Measurements from ENCODE around the gene SNRNP35. TPM values are rescaled to one million over a fixed set of nuclear protein-coding genes. Genes with fewer than 3 reads are reported as not detected.
"Not testable (repeated sequence)": the region's sequence is repeated elsewhere in the genome, so short reads cannot be mapped to it uniquely, and the experiment has no call there.

The SNRNP35 gene, protein sequence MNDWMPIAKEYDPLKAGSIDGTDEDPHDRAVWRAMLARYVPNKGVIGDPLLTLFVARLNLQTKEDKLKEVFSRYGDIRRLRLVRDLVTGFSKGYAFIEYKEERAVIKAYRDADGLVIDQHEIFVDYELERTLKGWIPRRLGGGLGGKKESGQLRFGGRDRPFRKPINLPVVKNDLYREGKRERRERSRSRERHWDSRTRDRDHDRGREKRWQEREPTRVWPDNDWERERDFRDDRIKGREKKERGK
- 10.3 and 14.5 TPM in 2 replicates for total RNA-seq

DNA sequence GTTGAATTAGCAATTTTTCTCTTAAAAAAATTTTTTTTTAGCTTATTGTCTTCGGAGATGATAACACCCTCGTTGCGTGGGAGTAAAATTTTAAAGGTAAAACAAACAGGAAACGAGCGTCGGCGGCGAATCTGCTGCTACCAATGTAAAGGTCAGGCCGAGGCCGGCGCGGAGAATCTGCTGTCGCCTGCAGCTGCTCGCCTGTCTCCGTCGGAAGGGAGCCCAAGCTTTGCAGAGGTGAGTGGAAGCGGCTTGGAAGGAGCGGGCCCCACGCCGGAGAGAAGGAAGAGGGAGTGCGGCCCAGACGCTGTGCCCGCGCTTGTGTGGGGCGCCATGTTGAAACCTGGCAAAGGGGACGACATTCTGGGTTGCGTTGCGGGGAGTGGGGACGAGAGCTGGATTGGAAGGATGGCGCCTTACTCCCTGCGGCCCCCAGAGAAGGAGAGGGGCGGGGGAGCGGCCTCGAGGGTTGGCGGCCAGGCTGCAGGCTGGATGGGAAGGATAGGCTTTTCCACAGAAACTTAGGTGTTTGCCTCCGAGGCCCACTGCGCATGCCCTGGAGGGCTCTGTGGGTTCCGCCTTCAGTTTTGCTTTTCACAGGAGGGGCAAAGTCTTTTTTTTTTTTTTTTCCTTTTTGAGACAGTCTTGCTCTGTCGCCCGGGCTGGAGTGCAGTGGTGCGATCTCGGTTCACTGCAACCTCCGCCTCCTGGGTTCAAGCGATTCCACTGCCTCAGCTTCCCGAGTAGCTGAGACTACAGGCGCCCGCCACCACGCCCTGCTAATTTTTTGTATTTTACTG, at the start of gene SNRNP35:
Gene SNRNP35, plus strand, starts transcription at position 160 of the 800 bp plus-strand sequence. CDS start 7,402 bp downstream, outside the sequence.
- no peak for FAIRE-seq
- peak; percentile 61 for DNase-seq (ENCODE audit: low read depth)
- TF ChIP-seq, protein P1, sequence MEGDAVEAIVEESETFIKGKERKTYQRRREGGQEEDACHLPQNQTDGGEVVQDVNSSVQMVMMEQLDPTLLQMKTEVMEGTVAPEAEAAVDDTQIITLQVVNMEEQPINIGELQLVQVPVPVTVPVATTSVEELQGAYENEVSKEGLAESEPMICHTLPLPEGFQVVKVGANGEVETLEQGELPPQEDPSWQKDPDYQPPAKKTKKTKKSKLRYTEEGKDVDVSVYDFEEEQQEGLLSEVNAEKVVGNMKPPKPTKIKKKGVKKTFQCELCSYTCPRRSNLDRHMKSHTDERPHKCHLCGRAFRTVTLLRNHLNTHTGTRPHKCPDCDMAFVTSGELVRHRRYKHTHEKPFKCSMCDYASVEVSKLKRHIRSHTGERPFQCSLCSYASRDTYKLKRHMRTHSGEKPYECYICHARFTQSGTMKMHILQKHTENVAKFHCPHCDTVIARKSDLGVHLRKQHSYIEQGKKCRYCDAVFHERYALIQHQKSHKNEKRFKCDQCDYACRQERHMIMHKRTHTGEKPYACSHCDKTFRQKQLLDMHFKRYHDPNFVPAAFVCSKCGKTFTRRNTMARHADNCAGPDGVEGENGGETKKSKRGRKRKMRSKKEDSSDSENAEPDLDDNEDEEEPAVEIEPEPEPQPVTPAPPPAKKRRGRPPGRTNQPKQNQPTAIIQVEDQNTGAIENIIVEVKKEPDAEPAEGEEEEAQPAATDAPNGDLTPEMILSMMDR (IDR thresholded peaks at IDR 0.05; ENCODE audit: insufficient read depth, low read length, severe bottlenecking) = no peak
- Histone ChIP-seq H3K4me3 (ENCODE audit: low read depth, low read length) (peak within 1 kb of the TSS; percentile 95), H3K36me3 (ENCODE audit: control insufficient read depth, insufficient read depth, low read length) (no peaks in the 10 kb centered on the region), H3K27me3 (ENCODE audit: control insufficient read depth, insufficient read depth, low read length) (no peaks in the 10 kb centered on the region)

DNA sequence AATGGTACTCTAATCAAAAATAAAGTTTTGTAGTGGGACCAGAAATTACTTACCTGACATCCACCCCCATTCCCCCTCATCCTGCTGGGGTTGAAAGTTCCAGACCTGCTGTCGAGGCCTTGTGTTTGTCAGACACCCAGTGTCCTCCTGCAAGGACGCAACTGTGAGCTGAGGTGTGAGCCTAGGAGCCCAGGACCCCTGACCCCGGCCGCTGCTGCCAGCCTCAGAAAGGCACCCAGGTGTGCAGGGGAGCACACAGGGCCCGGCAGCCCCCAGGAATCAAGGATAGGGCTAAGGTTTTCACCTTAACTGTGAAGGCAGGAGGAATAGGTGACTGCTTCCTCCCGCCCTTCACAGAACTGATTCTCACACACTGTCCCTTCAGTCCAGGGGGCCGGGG, 49.3 kb upstream of the SNRNP35 start:
- peaks cover 11% of the 10 kb centered on the region for H3K36me3 ChIP-seq (ENCODE audit: control insufficient read depth, insufficient read depth, low read length)
- not testable (repeated sequence) for DNase-seq (ENCODE audit: low read depth); FAIRE-seq; H3K4me3 ChIP-seq (ENCODE audit: low read depth, low read length); H3K27me3 ChIP-seq (ENCODE audit: control insufficient read depth, insufficient read depth, low read length)

DNA sequence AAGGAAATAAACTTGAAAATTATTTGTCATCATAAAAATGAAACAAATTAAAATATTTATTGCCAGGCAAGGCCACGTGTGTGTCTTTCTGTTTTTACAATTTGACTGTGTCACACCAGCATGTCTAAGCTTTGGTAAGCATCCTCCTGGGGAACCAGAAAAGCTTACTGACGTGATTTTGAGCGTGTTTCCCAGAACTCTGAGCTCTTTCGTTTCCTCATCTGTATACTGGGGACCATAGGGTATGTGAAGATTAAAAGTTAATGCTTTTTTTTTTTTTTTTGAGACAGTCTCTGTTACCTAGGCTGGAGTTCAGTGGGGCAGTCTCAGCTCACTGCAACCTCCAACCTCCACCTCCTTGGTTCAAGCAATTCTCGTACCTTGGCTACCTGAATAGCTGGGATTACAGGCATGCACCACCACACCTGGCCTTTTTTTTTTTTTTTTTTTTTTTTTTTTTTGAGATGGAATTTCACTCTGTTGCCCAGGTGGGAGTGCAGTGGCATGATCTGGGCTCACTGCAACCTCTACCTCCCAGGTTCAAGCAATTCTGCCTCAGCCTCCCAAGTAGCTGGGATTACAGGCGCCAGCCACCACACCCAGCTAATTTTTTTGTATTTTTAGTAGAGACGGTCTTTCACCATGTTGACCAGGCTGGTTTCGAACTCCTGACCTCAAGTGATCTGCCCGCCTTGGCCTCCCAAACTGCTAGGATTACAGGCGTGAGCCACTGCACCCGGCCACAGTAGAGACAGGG, 48.5 kb upstream of the SNRNP35 start:
- not testable (repeated sequence) for FAIRE-seq; H3K27me3 ChIP-seq (ENCODE audit: control insufficient read depth, insufficient read depth, low read length); DNase-seq (ENCODE audit: low read depth); H3K36me3 ChIP-seq (ENCODE audit: control insufficient read depth, insufficient read depth, low read length); H3K4me3 ChIP-seq (ENCODE audit: low read depth, low read length)

DNA sequence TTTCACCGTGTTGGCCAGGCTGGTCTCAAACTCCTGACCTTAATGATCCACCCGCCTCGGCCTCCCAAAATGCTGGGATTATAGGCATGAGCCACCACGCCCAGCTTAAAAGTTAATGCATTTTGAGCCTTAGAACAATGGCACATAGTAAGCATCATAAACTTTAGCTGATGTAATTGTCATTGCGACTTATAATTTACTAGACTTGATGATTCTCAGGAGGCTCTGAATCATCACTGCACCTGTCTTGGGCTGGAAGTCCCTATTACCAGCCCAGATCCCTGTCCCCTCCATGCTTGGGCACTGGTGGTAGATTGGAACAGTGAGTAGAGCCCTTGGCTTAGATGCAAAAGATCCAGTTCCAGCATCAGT, 47.9 kb upstream of the SNRNP35 start:
- Histone ChIP-seq H3K4me3 (ENCODE audit: low read depth, low read length) (no peak overlapping the region), H3K27me3 (ENCODE audit: control insufficient read depth, insufficient read depth, low read length) (no peaks in the 10 kb centered on the region), H3K36me3 (ENCODE audit: control insufficient read depth, insufficient read depth, low read length) (peaks cover 3% of the 10 kb centered on the region)
- DNase-seq (ENCODE audit: low read depth) (no peak), FAIRE-seq (no peak)
- TF ChIP-seq, protein P1 (IDR thresholded peaks at IDR 0.05; ENCODE audit: insufficient read depth, low read length, severe bottlenecking) = no peak

DNA sequence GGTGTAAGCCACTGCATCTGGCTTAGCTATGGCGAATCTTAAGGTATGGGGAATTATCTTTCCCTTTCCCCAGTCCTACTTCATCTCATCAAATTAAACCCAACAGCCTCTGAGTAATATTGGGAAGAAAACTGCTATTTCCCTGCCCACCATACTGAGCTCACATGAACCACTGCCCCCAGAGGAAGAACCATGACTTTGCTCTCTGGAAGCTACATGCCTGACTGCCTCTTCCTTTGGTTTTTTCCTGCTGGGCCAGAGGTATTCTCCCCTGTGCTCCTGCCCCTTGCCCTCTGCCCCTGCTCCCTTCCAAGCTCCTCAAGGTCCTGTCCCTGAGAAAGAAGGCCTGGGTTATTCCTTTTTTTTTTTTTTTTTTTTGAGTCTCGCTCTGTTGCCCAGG, 36.6 kb upstream of the SNRNP35 start:
- H3K36me3 ChIP-seq (ENCODE audit: control insufficient read depth, insufficient read depth, low read length) = no peaks in the 10 kb centered on the region
- DNase-seq (ENCODE audit: low read depth) (no peak), FAIRE-seq (no peak)
- H3K4me3 ChIP-seq (ENCODE audit: low read depth, low read length) = no peak overlapping the region
- TF ChIP-seq, protein P1 (IDR thresholded peaks at IDR 0.05; ENCODE audit: insufficient read depth, low read length, severe bottlenecking) = no peak
- H3K27me3 ChIP-seq (ENCODE audit: control insufficient read depth, insufficient read depth, low read length) = no peaks in the 10 kb centered on the region

DNA sequence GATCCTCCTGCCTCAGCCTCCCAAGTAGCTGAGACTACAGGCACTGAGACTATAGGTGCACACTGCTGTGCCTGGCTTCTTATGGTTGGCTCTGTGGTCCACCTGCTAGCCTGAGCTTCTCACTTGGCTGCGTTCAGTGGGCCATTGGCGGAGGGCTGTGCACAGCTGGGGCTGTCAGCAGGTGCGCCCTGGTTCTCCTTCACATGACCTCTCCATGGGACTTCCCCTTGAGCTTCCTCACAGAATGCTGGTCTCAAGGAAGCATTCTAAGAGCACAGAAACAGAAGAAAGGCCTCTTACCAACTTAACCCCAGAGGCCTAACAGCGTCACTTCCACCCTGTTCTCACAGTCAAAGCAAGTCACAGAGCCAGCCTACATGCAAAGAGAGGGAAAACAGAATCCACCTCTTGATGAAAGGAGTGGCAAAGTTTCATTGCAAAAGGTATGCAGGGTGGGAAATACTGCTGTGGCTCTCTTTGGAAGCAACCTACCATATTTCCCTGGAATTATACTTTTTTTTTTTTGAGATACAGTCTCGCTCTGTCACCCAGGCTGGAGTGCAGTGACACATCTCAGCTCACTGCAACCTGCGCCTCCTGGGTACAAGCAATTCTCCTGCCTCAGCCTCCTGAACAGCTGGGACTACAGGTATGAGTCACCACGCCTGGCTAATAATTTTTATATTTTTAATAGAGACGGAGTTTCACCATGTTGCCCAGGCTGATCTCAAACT, 30.7 kb upstream of the SNRNP35 start:
- TF ChIP-seq, protein P1 (IDR thresholded peaks at IDR 0.05; ENCODE audit: insufficient read depth, low read length, severe bottlenecking) = no peak
- DNase-seq (ENCODE audit: low read depth) (no peak), FAIRE-seq (no peak)
- H3K27me3 ChIP-seq (ENCODE audit: control insufficient read depth, insufficient read depth, low read length) = no peaks in the 10 kb centered on the region
- peaks cover 4% of the 10 kb centered on the region for H3K36me3 ChIP-seq (ENCODE audit: control insufficient read depth, insufficient read depth, low read length)
- no peak overlapping the region for H3K4me3 ChIP-seq (ENCODE audit: low read depth, low read length)
